ENCODE results near the gene CACNA1A.

- TF ChIP-seq GABPA (IDR thresholded peaks at IDR 0.05; ENCODE audit: low read depth) = no peak
- TF ChIP-seq CTCF (IDR thresholded peaks at IDR 0.05; ENCODE audit: insufficient read depth, low read length) = no peak
These were observed 281.2 kb downstream of the CACNA1A start for GRCh38 chr19:13225085-13225484.
